ENCODE results near the gene UQCR10. TPM values are rescaled to one million over a fixed set of nuclear protein-coding genes. Genes with fewer than 3 reads are reported as not detected.

UQCR10 gene
- total RNA-seq, 1 experiment from 2014 or later = 119 TPM

DNA sequence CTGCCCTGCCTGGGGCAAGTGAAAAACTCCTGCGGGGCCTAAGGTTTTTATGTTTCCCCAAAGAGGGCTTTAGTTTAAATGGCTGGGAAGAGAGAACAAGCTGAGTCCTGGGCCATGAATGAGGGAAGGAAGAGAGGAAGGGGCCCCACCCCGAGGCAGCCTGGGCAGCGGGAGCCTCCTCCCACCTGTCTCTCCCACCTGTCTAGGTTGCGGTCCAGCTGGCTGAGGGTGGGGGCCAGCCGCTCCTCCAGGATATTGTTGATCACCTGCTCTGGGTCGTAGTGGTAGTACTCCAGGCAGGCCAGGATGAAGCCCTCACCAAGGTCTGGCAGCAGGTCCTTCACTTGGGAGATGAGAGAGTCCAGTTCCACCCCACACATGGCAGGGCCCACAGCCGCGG lies 34.6 kb downstream of the UQCR10 start:
- Histone ChIP-seq H3K36me3 (ENCODE audit: insufficient read depth, low read length, poor library complexity, severe bottlenecking) (peaks cover 52% of the 10 kb centered on the region), H3K4me3 (ENCODE audit: low read depth, low read length, poor library complexity, severe bottlenecking) (no peak overlapping the region), H3K9me3 (ENCODE audit: low read depth, low read length, poor library complexity, severe bottlenecking) (no peaks in the 10 kb centered on the region), H3K4me1 (ENCODE audit: insufficient read depth, low read length, poor library complexity, severe bottlenecking) (no peaks in the 10 kb centered on the region), H3K27ac (ENCODE audit: low read depth, low read length, poor library complexity, severe bottlenecking) (no peak overlapping the region), H3K27me3 (replicated peaks; ENCODE audit: insufficient read depth, low read depth, low read length, poor library complexity) (no peaks in the 10 kb centered on the region)
- POLR2A ChIA-PET (ENCODE audit: low non-redundant PET) = no interaction called here
- DNase-seq (ENCODE audit: low spot score) = no peak
- intact Hi-C loops (cut with micrococcal nuclease; ENCODE audit: unreplicated experiment) = no loop called here
- no TSS peak for BruUV-seq (replicated peaks)
- TF ChIP-seq EZH2 (IDR thresholded peaks at IDR 0.05; ENCODE audit: borderline replicate concordance, low read depth, low read length, poor library complexity, severe bottlenecking) = no peak
- TF ChIP-seq, protein P1, sequence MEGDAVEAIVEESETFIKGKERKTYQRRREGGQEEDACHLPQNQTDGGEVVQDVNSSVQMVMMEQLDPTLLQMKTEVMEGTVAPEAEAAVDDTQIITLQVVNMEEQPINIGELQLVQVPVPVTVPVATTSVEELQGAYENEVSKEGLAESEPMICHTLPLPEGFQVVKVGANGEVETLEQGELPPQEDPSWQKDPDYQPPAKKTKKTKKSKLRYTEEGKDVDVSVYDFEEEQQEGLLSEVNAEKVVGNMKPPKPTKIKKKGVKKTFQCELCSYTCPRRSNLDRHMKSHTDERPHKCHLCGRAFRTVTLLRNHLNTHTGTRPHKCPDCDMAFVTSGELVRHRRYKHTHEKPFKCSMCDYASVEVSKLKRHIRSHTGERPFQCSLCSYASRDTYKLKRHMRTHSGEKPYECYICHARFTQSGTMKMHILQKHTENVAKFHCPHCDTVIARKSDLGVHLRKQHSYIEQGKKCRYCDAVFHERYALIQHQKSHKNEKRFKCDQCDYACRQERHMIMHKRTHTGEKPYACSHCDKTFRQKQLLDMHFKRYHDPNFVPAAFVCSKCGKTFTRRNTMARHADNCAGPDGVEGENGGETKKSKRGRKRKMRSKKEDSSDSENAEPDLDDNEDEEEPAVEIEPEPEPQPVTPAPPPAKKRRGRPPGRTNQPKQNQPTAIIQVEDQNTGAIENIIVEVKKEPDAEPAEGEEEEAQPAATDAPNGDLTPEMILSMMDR (conservative IDR thresholded peaks at IDR 0.05; ENCODE audit: low read depth, low read length) = no peak
- CTCF ChIA-PET = no interaction called here

DNA sequence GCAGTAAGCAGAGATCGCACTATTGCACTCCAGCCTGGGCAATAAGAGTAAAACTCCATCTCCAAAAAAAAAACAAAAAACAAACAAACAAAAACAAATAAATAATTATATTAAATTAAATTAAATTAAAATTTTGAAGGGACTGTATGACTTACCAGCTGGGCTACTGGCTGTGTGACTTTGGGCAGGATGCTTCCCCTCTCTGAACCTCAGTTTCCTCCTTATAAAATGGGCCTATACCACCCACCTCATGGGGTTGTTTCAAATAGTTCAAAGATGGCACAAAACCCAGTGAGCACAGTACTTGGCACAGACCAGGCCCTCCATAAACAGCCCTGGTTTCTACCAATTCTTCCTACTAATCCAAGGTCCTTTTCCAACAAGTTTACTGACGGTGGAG lies 36.0 kb downstream of the UQCR10 start:
- no peaks in the 10 kb centered on the region for H3K4me1 ChIP-seq (ENCODE audit: insufficient read depth, low read length, poor library complexity, severe bottlenecking)
- H3K9me3 ChIP-seq (ENCODE audit: low read depth, low read length, poor library complexity, severe bottlenecking) = no peaks in the 10 kb centered on the region
- no peak for DNase-seq (ENCODE audit: low spot score)
- no peaks in the 10 kb centered on the region for H3K27me3 ChIP-seq (replicated peaks; ENCODE audit: insufficient read depth, low read depth, low read length, poor library complexity)
- ChIA-PET POLR2A (ENCODE audit: low non-redundant PET) (no interaction called here), CTCF (no interaction called here)
- H3K4me3 ChIP-seq (ENCODE audit: low read depth, low read length, poor library complexity, severe bottlenecking) = no peak overlapping the region
- intact Hi-C loops (cut with micrococcal nuclease; ENCODE audit: unreplicated experiment) = no loop called here
- TF ChIP-seq EZH2 (IDR thresholded peaks at IDR 0.05; ENCODE audit: borderline replicate concordance, low read depth, low read length, poor library complexity, severe bottlenecking) = no peak
- TF ChIP-seq, protein P1 (conservative IDR thresholded peaks at IDR 0.05; ENCODE audit: low read depth, low read length) = no peak
- H3K27ac ChIP-seq (ENCODE audit: low read depth, low read length, poor library complexity, severe bottlenecking) = no peak overlapping the region
- BruUV-seq (replicated peaks) = no TSS peak
- peaks cover 54% of the 10 kb centered on the region for H3K36me3 ChIP-seq (ENCODE audit: insufficient read depth, low read length, poor library complexity, severe bottlenecking)

DNA sequence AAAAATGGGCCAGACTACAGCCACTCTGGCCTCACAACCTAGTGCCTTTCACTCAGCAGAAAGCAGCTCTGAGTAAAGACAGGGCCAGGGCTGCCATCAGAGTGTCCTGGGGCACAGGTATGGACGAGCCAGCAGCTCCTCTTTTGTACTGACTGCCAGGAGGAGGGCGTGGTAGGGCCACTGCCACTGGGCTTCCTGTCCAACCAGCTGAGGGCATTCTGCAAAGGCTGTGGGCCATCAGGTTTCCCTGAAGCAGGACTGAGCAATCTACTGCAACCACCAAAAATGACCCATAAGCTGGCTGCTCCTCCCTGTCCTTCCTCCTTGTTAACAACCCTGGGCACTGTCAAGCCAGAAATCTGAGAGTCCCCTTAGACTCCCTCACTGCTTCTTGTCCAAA lies 37.8 kb downstream of the UQCR10 start:
- ChIA-PET POLR2A (ENCODE audit: low non-redundant PET) (interaction anchor here (0.6 kb wide), 1 partner anchor 81 kb away, joined by 3 read pairs; no protein-coding TSS in a partner anchor), CTCF (no interaction called here)
- Histone ChIP-seq H3K4me1 (ENCODE audit: insufficient read depth, low read length, poor library complexity, severe bottlenecking) (no peaks in the 10 kb centered on the region), H3K36me3 (ENCODE audit: insufficient read depth, low read length, poor library complexity, severe bottlenecking) (peaks cover 50% of the 10 kb centered on the region), H3K27me3 (replicated peaks; ENCODE audit: insufficient read depth, low read depth, low read length, poor library complexity) (no peaks in the 10 kb centered on the region), H3K27ac (ENCODE audit: low read depth, low read length, poor library complexity, severe bottlenecking) (no peak overlapping the region), H3K9me3 (ENCODE audit: low read depth, low read length, poor library complexity, severe bottlenecking) (no peaks in the 10 kb centered on the region), H3K4me3 (ENCODE audit: low read depth, low read length, poor library complexity, severe bottlenecking) (no peak overlapping the region)
- intact Hi-C loops (cut with micrococcal nuclease; ENCODE audit: unreplicated experiment) = no loop called here
- DNase-seq (ENCODE audit: low spot score) = no peak
- BruUV-seq (replicated peaks) = no TSS peak
- TF ChIP-seq EZH2 (IDR thresholded peaks at IDR 0.05; ENCODE audit: borderline replicate concordance, low read depth, low read length, poor library complexity, severe bottlenecking) = no peak
- TF ChIP-seq, protein P1 (conservative IDR thresholded peaks at IDR 0.05; ENCODE audit: low read depth, low read length) = no peak
